Measurements from ENCODE around the gene DISC1. TPM values are rescaled to one million over a fixed set of nuclear protein-coding genes. Genes with fewer than 3 reads are reported as not detected.

DISC1 gene
- total and polyA plus RNA-seq, 7 donors = 1.2 to 14.1 (median 5.8) TPM

DNA sequence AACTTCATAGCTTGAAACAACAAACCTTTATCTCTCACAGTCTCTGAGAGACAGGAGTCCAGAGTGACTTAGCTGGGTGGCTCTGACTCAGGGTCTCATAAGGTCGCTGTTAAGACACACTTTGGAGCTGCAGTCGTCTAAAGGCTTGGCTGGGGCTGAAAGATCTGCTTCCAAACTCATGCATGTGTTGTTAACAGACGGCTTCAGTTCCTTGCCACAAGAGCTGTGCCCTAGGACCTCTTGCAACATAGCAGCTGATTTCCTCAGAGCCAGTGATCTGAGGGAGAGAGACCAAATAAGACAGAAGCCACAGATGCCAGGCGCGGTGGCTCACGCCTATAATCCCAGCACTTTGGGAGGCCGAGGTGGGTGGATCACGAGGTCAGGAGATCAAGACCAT lies 176.8 kb downstream of the DISC1 start:
- TF ChIP-seq, protein P1, sequence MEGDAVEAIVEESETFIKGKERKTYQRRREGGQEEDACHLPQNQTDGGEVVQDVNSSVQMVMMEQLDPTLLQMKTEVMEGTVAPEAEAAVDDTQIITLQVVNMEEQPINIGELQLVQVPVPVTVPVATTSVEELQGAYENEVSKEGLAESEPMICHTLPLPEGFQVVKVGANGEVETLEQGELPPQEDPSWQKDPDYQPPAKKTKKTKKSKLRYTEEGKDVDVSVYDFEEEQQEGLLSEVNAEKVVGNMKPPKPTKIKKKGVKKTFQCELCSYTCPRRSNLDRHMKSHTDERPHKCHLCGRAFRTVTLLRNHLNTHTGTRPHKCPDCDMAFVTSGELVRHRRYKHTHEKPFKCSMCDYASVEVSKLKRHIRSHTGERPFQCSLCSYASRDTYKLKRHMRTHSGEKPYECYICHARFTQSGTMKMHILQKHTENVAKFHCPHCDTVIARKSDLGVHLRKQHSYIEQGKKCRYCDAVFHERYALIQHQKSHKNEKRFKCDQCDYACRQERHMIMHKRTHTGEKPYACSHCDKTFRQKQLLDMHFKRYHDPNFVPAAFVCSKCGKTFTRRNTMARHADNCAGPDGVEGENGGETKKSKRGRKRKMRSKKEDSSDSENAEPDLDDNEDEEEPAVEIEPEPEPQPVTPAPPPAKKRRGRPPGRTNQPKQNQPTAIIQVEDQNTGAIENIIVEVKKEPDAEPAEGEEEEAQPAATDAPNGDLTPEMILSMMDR (IDR thresholded peaks at IDR 0.05) = no peak
- H3K9me3 ChIP-seq = no peaks in the 10 kb centered on the region
- H3K4me1 ChIP-seq = peaks cover 0 to 10% (median 4%) of the 10 kb centered on the region in 4 donors
- H3K27me3 ChIP-seq = no peaks in the 10 kb centered on the region
- H3K27ac ChIP-seq = no peak overlapping the region
- H3K36me3 ChIP-seq = no peaks in the 10 kb centered on the region
- intact Hi-C loops (cut with DNase I) = no loop called here
- WGBS, 2 donors = 83 to 87% methylated on average over 8 of the region's 8 CpGs
- no peak for DNase-seq
- no peak overlapping the region for H3K4me3 ChIP-seq

DNA sequence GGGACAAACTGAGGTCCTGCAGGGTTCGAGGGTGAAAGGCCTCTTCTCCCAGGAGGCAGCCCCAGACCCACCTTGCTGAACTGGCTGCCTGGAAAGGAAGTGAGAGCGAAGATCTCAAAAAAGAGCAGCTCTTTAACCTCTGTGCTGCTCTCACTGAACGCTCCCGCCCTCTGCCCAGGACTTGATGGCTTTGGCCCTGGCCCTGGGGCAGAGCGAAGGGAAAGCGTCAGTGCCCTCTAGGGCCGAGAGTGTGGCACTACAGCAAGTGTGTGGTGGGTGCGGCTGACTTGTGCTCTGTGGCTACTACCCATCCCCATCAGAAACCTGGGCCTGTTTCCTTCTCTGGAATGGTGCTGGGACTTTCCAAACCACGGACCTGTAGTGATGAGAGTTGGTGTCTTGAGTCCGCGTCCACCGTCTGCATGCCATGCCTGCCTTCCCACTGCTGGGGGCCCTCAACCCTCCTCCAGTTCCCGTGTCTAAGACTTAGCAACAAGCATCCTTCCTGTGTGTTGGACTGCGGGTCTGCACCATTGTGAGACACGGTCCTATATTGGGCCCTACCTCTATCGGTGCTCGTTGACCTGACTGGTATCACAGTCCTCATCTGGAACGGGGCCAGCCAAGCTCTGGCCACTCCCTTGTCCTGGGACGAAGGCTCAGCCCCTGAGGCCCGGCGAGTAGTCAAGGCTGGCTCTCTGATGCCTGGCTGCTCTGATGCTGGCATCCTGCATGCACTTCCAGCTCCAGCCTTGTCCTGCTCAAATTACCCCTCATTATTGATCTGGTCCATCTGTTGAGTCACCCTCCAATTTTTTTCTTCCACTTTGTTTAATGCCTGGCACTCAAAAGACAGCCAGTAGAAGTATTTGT lies 180.3 kb downstream of the DISC1 start:
- Histone ChIP-seq H3K9me3 (no peaks in the 10 kb centered on the region), H3K27me3 (no peaks in the 10 kb centered on the region), H3K27ac (no peak overlapping the region), H3K4me1 (peaks cover 0 to 10% (median 4%) of the 10 kb centered on the region in 4 donors), H3K4me3 (no peak overlapping the region), H3K36me3 (no peaks in the 10 kb centered on the region)
- DNase-seq = peak; percentile 67
- 49 to 71% methylated on average over 21 of the region's 21 CpGs for WGBS, 2 donors
- intact Hi-C loops (cut with DNase I) = no loop called here
- TF ChIP-seq EP300 (IDR thresholded peaks at IDR 0.05) = no peak
- TF ChIP-seq, protein P1 (IDR thresholded peaks at IDR 0.05) = peak in 1 of 4 experiments; percentile 20
- TF ChIP-seq POLR2AphosphoS5 (IDR thresholded peaks at IDR 0.05) = no peak
- TF ChIP-seq POLR2A (IDR thresholded peaks at IDR 0.05) = no peak

DNA sequence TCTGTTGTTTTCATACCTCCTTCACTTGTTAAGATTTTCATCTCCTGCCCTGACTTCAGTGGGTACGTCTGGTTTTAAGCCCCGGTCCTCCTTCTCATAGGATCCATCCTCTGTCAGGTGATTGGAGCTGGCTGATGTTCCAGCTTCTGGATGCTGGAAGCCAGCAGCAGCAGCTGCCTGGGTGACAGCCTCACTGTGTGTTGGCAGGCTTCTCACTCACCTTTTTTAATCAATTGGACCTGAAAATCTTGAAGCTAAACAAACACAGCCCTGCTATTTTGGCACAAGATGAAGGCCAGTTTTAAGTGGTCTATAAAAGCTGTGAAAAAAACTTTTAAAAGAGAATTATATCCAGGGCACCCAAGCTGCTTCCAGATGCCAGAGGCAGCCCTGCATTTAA lies 181.0 kb downstream of the DISC1 start:
- no peak for DNase-seq
- intact Hi-C loops (cut with DNase I) = no loop called here
- peaks cover 0 to 10% (median 4%) of the 10 kb centered on the region in 4 donors for H3K4me1 ChIP-seq
- TF ChIP-seq EP300 (IDR thresholded peaks at IDR 0.05) = no peak
- WGBS, 2 donors = 90 to 92% methylated on average over 2 of the region's 2 CpGs
- H3K4me3 ChIP-seq = no peak overlapping the region
- H3K36me3 ChIP-seq = no peaks in the 10 kb centered on the region
- H3K27ac ChIP-seq = no peak overlapping the region
- H3K27me3 ChIP-seq = no peaks in the 10 kb centered on the region
- H3K9me3 ChIP-seq = no peaks in the 10 kb centered on the region

DNA sequence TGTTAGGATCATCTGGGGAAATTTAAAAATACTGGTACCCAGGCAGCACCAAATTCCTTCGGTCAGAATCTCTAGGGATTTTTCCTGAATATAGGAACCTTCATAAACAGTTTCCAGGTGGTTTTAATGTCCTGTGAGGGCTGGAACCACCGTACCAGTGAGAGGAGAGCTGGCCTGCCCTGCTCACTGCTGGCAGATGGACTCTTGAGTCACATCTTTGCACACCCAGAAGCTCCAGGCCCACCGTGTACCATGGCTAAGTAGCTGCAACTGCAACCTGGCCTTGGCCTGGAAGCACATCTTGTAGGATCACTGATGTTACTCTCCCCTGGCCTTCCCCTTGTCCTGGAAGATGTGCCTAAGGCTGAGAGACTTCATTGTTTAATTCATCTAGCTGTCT lies 181.5 kb downstream of the DISC1 start:
- Histone ChIP-seq H3K36me3 (no peaks in the 10 kb centered on the region), H3K27ac (no peak overlapping the region), H3K27me3 (no peaks in the 10 kb centered on the region), H3K9me3 (no peaks in the 10 kb centered on the region), H3K4me3 (no peak overlapping the region), H3K4me1 (peaks cover 0 to 10% (median 4%) of the 10 kb centered on the region in 4 donors)
- DNase-seq = no peak
- TF ChIP-seq, protein P1 (IDR thresholded peaks at IDR 0.05) = no peak
- no peak for TF ChIP-seq EP300 (IDR thresholded peaks at IDR 0.05)
- no peak for TF ChIP-seq POLR2A (IDR thresholded peaks at IDR 0.05)
- no peak for TF ChIP-seq POLR2AphosphoS5 (IDR thresholded peaks at IDR 0.05)
- 90 to 91% methylated on average over 3 of the region's 3 CpGs for WGBS, 2 donors
- intact Hi-C loops (cut with DNase I) = no loop called here

DNA sequence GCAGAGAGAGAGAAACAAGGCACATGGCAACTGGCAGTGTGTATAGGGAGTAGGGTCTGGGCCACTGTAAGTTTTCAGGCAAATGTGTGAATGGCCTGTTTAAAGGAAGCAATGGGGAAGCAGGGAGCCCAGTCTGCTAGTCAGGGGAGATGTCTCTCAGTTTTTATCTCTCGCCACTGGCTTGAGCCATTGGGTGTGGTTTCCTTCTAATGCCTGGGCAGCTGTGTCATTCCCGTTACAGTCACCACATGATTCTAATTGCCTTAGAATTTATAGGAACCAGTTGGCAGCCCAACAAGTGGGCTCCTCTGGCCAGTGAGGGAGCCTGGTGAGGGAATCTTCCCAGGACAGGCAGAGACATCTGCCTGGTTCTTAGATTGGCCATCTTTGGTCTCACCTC lies 182.4 kb downstream of the DISC1 start:
- intact Hi-C loops (cut with DNase I) = no loop called here
- no peaks in the 10 kb centered on the region for H3K27me3 ChIP-seq

More for the DNA sequence above, 182.4 kb downstream of the DISC1 start:
- no peak for TF ChIP-seq POLR2AphosphoS5 (IDR thresholded peaks at IDR 0.05)
- no peak for TF ChIP-seq POLR2A (IDR thresholded peaks at IDR 0.05)
- Histone ChIP-seq H3K4me3 (no peak overlapping the region), H3K9me3 (no peaks in the 10 kb centered on the region), H3K36me3 (no peaks in the 10 kb centered on the region), H3K4me1 (peaks cover 0 to 10% (median 4%) of the 10 kb centered on the region in 4 donors), H3K27ac (no peak overlapping the region)
- DNase-seq = no peak
- 65 to 76% methylated on average over 2 of the region's 2 CpGs for WGBS, 2 donors
